UCSD-AML1 (cell line): ENCODE results near the gene FARS2.

ENCODE experiments used
- DNase-seq: peaks from one replicate; lab custom pipeline; 2025; ENCODE audit not compliant: unreplicated experiment; lab: John Stamatoyannopoulos, UW

FARS2 gene

DNA sequence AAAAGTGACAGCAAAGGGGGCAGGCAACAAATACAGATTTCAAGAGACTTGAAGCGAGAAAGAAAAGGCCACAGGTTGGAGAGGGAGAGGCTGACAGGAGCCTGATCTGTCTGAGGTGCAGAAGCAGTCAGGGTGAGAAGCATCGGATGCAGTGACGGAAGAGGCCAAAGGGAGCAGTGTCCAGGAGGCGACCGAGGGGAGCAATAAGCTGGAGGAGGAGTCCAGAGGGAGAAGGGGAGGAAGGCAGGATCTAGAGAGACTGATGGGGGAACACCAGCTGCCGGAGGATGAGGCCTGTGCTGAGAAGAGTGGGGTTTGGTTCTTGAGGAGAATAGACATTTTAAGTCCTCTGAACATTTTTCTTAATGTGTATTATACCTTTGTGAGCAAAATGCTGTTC is 23.8 kb downstream of the FARS2 start:
- no peak for DNase-seq

DNA sequence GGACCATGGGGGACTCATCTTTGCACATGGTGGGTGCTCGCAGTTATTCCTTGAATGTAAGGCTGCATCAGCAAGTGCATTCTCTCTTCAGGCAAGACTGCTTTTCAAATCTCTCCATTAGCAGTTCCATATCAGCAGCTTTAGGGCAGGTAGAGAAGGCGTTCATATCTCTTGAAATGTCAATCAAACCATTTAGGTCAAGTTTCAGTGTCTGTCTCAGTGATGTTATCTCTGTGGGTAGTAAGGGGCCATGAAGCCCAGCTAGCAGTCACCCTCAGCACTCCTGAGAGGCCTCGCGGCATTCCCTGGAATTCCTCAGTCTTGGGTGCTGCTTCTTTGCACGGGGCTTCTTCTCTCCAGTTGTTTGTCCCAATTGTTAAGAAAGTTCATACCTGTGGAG is 24.2 kb downstream of the FARS2 start:
- no peak for DNase-seq

- DNase-seq: no peak
Measured at GRCh38 chr6:5286780-5287179, 25.5 kb downstream of the FARS2 start.

GRCh38 chr6:5287205-5287965 is 26.1 kb downstream of the FARS2 start:
- DNase-seq: no peak

GRCh38 chr6:5287966-5288297 is 26.6 kb downstream of the FARS2 start:
- no peak for DNase-seq

DNA sequence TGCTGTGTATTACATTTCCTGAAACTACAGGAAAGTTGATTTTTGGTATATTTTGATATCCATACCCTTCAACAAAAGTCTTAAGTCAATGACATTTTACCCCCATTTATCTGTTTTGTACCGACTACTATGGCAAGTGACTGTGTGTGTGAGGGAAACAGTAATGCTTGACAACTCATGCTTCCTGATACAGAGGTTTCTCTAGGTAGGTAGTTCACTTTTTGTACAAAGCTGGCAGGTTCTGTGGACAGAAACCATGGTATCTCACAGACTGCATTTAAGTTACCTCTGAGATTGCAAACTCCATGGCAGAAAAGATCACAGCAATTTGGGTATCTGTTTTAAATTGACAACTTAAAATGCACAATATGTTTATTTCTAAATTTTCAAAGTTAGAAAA is 28.8 kb downstream of the FARS2 start:
- no peak for DNase-seq

DNA sequence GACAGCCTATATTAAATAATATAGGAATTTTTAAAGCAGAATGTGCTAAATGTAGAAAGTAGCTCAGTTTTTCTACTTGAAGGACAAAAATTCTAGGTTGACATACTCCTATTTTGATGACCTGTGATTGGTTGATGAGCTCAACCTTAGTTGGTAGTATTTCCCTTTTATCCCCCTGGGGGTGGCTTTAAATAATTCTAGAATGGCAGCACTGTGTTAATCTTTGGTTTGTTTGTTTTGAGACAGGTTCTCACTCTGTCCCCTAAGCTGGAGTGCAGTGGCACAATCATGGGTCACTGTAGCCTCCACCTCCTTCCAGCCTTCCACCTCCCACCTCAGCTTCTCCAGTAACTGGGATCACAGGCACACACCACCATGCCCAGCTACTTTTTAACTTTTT is 29.2 kb downstream of the FARS2 start:
- DNase-seq: no peak

- no peak for DNase-seq
Measured at GRCh38 chr6:5292154-5292553, 30.8 kb downstream of the FARS2 start.

- DNase-seq: no peak
Measured at GRCh38 chr6:5293692-5294091, 32.4 kb downstream of the FARS2 start.

DNA sequence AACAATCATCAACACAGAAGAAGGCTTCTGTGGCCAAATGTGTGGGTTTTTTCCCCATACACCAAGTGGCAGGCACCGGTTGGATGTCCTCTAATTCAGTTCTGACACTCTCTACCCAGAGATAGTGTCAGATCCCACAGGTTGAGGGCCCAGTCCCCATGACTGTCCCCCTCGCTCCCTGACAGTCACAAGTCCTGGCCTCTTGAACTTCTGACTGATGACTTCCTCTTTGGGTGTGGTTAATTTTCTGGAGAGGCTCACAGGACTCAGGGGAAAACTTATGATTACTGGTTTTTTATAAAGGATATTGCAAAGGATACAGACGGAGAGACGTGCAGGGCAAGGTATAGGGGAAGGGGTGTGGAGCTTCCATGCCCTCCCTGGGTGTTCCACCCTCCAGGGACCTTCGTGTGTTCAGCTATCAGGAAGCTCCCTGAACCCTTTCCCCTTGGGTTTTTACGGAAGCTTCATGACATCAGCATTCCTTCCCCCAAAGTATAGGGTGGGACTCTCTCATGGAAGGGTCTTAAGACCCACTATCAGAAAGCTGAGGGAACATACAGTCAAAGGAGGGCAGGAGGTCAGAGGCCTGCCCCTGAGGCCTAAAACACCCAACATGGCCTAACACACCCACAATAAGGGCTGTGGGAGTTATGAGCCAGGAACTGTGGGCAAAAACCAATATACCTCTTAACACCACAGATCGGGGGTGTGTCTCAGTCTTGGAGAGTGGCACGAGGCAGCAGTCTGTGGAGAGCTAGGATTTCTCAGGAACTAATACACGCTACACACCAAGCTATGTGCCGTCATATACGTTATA is 33.3 kb downstream of the FARS2 start:
- DNase-seq: no peak

- no peak for DNase-seq
Measured at GRCh38 chr6:5295623-5296022, 34.3 kb downstream of the FARS2 start.

GRCh38 chr6:5300206-5300764 is 39.0 kb downstream of the FARS2 start:
- no peak for DNase-seq

GRCh38 chr6:5302220-5302946 is 41.1 kb downstream of the FARS2 start:
- no peak for DNase-seq

- no peak for DNase-seq
Measured at GRCh38 chr6:5302995-5303622, 41.8 kb downstream of the FARS2 start.

GRCh38 chr6:5303682-5304081 is 42.4 kb downstream of the FARS2 start:
- no peak for DNase-seq

GRCh38 chr6:5305968-5306626 is 44.8 kb downstream of the FARS2 start:
- no peak for DNase-seq

- no peak for DNase-seq
Measured at GRCh38 chr6:5307058-5307457, 45.7 kb downstream of the FARS2 start.

GRCh38 chr6:5308066-5308465 is 46.8 kb downstream of the FARS2 start:
- DNase-seq: no peak

- no peak for DNase-seq
Measured at GRCh38 chr6:5314191-5314865, 53.0 kb downstream of the FARS2 start.

DNA sequence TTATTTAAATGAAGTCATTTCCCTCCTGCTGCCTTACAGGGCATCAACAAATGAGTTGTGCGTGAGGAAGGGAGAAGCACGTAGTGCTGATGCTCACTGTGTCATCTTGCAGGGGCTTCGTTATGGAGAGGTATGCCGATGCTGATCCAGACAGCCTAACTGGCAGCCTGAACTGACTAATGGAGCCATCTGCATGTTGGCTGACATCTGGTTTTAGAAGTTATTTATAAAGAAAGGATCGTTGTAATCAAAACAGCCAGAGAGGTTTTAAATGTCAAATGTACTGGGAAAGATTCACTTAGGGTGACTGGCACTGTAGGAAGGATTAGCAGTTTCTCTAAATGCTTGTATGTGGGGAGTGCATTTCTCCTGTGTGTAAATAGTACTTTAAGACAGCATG is 54.6 kb downstream of the FARS2 start:
- DNase-seq: no peak
